SK-N-SH (cell line): ENCODE measurements around the gene PIAS1. TPM values are rescaled to one million over a fixed set of nuclear protein-coding genes. Genes with fewer than 3 reads are reported as not detected.

Source experiments
- CTCF ChIA-PET: fragments of 300-600, 350-600 bp; formaldehyde crosslinking; extraction: SDS; loops from one replicate; lab custom pipeline; 2021; lab: Yijun Ruan, JAX
- POLR2A ChIA-PET: fragments of 350-600 bp; sonication (Branson Sonifier 250); formaldehyde crosslinking; extraction: SDS; loops from one replicate; lab custom pipeline; 2020; ENCODE audit warnings: antibody characterized with exemption, inconsistent platforms; lab: Yijun Ruan, JAX
- DNase-seq: peaks from one replicate; pipeline ENCODE4 v3.0.0; 2012
- H2AFZ ChIP-seq: fragments of 200-600 bp; sonication (generic); 2 replicates; pipeline ENCODE4 v1.8.1; 2016; ENCODE audit warnings: antibody characterized with exemption, mild to moderate bottlenecking, low read depth
- H3F3A ChIP-seq: fragments of 200-600 bp; sonication (generic); replicated peaks from 2 replicates; pipeline ENCODE3; 2016; ENCODE audit warnings: antibody characterized with exemption, mild to moderate bottlenecking; ENCODE audit not compliant: insufficient read depth
- H3K27ac ChIP-seq, 2 experiments: fragments of 200-500 bp in 1 of 2; fragments of 200-600 bp in 1 of 2; sonication (Bioruptor generic) in 1 of 2; sonication (generic), shearing (Covaris generic) in 1 of 2; 2 replicates each; pipeline versions ENCODE4 v1.5.1 to v1.6.1; 2014 to 2016; ENCODE audit warnings: low read depth in 2 of 2, inconsistent platforms in 1 of 2, low read length in 1 of 2, mild to moderate bottlenecking in 1 of 2, mixed read lengths in 1 of 2
- H3K27me3 ChIP-seq: fragments of 200-600 bp; sonication (generic), shearing (Covaris generic); 2 replicates; pipeline ENCODE4 v1.6.1; 2016; ENCODE audit warnings: mixed run types; ENCODE audit not compliant: insufficient read depth
- H3K36me3 ChIP-seq, 2 experiments: fragments of 200-500 bp in 1 of 2; fragments of 200-600 bp in 1 of 2; sonication (Bioruptor generic) in 1 of 2; sonication (generic) in 1 of 2; replicated peaks in 1 of 2; 2 replicates each; pipeline versions ENCODE3 to v1.5.1; 2014 to 2016; ENCODE audit warnings: low read length in 1 of 2, mild to moderate bottlenecking in 1 of 2; ENCODE audit not compliant: insufficient read depth in 2 of 2, control insufficient read depth in 1 of 2
- H3K4me1 ChIP-seq, 2 experiments: fragments of 200-500 bp in 1 of 2; fragments of 200-600 bp in 1 of 2; sonication (Bioruptor generic) in 1 of 2; sonication (generic), shearing (Covaris generic) in 1 of 2; 2 replicates each; pipeline versions ENCODE4 v1.5.1 to v1.6.1; 2014 to 2016; ENCODE audit warnings: low read depth in 1 of 2, low read length in 1 of 2, mixed run types in 1 of 2; ENCODE audit not compliant: insufficient read depth in 2 of 2, control insufficient read depth in 1 of 2
- H3K4me2 ChIP-seq: fragments of 200-600 bp; sonication (generic), shearing (Covaris generic); 2 replicates; pipeline ENCODE4 v1.6.1; 2017; ENCODE audit warnings: mixed run types
- H3K4me3 ChIP-seq, 2 experiments: fragments of 200-500 bp in 1 of 2; fragments of 200-600 bp in 1 of 2; sonication (Bioruptor generic) in 1 of 2; sonication (generic), shearing (Covaris generic) in 1 of 2; 2 replicates each; pipeline versions ENCODE4 v1.5.1 to v1.8.1; 2014 to 2016; ENCODE audit warnings: low read depth in 2 of 2, inconsistent platforms in 1 of 2, low read length in 1 of 2, mild to moderate bottlenecking in 1 of 2, mixed read lengths in 1 of 2, moderate library complexity in 1 of 2
- H3K79me2 ChIP-seq: fragments of 200-600 bp; sonication (generic); 2 replicates; pipeline ENCODE4 v1.8.1; 2017; ENCODE audit warnings: mild to moderate bottlenecking; ENCODE audit not compliant: insufficient read depth
- H3K9ac ChIP-seq: fragments of 200-600 bp; sonication (generic); 2 replicates; pipeline ENCODE4 v1.6.1; 2017; ENCODE audit warnings: mixed run types
- H3K9me2 ChIP-seq: fragments of 200-600 bp; sonication (generic); 2 replicates; pipeline ENCODE4 v1.6.1; 2017; ENCODE audit warnings: mixed run types
- H3K9me3 ChIP-seq: fragments of 200-600 bp; sonication (generic); 2 replicates; pipeline ENCODE4 v1.6.1; 2017; ENCODE audit warnings: mixed run types, mild to moderate bottlenecking, moderate library complexity
- H4K20me1 ChIP-seq: fragments of 200-600 bp; sonication (generic); 2 replicates; pipeline ENCODE4 v1.6.1; 2017; ENCODE audit warnings: mild to moderate bottlenecking, mixed run types; ENCODE audit not compliant: insufficient read depth
- CTCF ChIP-seq: fragments of 200-600 bp; sonication (generic); IDR thresholded peaks from 2 replicates; pipeline ENCODE4 v1.6.1; 2017; ENCODE audit warnings: antibody characterized with exemption, mild to moderate bottlenecking, moderate library complexity
- ELF1 ChIP-seq: IDR thresholded peaks from 2 replicates; pipeline ENCODE4 v1.4.0; 2012
- EP300 ChIP-seq, 2 experiments: IDR thresholded peaks; 2 replicates each; pipeline versions ENCODE4 v1.4.0 to v1.6.1; 2012; ENCODE audit warnings: borderline replicate concordance in 1 of 2, low read depth in 1 of 2, low read length in 1 of 2
- EZH2phosphoT487 ChIP-seq: fragments of 200-600 bp; sonication (generic); IDR thresholded peaks from 2 replicates; pipeline ENCODE4 v1.6.1; 2017; ENCODE audit warnings: low read depth, mixed run types, mild to moderate bottlenecking, antibody characterized with exemption, moderate library complexity, borderline replicate concordance
- FOSL2 ChIP-seq: IDR thresholded peaks from 2 replicates; pipeline ENCODE4 v1.4.0; 2012; ENCODE audit warnings: low read depth, mild to moderate bottlenecking, moderate library complexity, borderline replicate concordance
- GABPA ChIP-seq: IDR thresholded peaks from 2 replicates; pipeline ENCODE4 v1.4.0; 2012; ENCODE audit warnings: low read depth, mild to moderate bottlenecking
- MAX ChIP-seq: IDR thresholded peaks from 2 replicates; pipeline ENCODE4 v1.4.0; 2012; ENCODE audit warnings: low read depth
- PBX3 ChIP-seq: IDR thresholded peaks from 2 replicates; pipeline ENCODE4; 2012
- POLR2AphosphoS5 ChIP-seq: IDR thresholded peaks from 2 replicates; pipeline ENCODE4 v1.6.1; 2012; ENCODE audit warnings: low read depth, low read length
- RCOR1 ChIP-seq: fragments of 150-350 bp; IDR thresholded peaks from 2 replicates; pipeline ENCODE4 v1.6.1; 2017; ENCODE audit warnings: antibody characterized with exemption, low read length
- REST ChIP-seq: IDR thresholded peaks from 2 replicates; pipeline ENCODE4 v1.6.1; 2012; ENCODE audit warnings: mild to moderate bottlenecking, low read depth, low read length, moderate library complexity
- TEAD4 ChIP-seq: IDR thresholded peaks from 2 replicates; pipeline ENCODE4 v1.4.0; 2012; ENCODE audit warnings: mild to moderate bottlenecking, borderline replicate concordance; ENCODE audit not compliant: insufficient read depth
- ZBTB33 ChIP-seq: IDR thresholded peaks from 2 replicates; pipeline ENCODE4 v1.4.0; 2012; ENCODE audit warnings: low read depth, borderline replicate concordance
- WGBS: methylation state at CpG from one replicate; pipeline ENCODE4 v1.1.6; 2017; ENCODE audit warnings: low lambda C conversion rate; 5-methylcytosine and 5-hydroxymethylcytosine counted together
- polyA plus RNA-seq, 3 experiments: library from polyadenylated mRNA; depleted of rRNA; stranded (reverse); fragments of >200 nt; gene quantifications; 2 replicates each; pipeline ENCODE4 v1.2.3, GENCODE V29; 2012

The PIAS1 gene
- polyA plus RNA-seq, 1 of the 3 experiments (the other 2 are of a cell fraction): 9.0 TPM

- Histone ChIP-seq H3F3A (no peaks in the 10 kb centered on the region), H3K27ac (no peak overlapping the region), H3K4me2 (no peak overlapping the region), H3K36me3 (no peaks in the 10 kb centered on the region), H3K79me2 (peaks cover 100% of the 10 kb centered on the region), H3K9me3 (no peaks in the 10 kb centered on the region), H3K27me3 (no peaks in the 10 kb centered on the region), H3K4me1 (peaks cover 0 to 6% of the 10 kb centered on the region in 2 experiments; a peak in 2 of 4 replicates), H3K4me3 (no peak overlapping the region), H2AFZ (no peak overlapping the region), H4K20me1 (peaks cover 77% of the 10 kb centered on the region), H3K9ac (no peak overlapping the region), H3K9me2 (no peaks in the 10 kb centered on the region)
- TF ChIP-seq PBX3 (no peak), EZH2phosphoT487 (no peak), POLR2AphosphoS5 (no peak), REST (no peak), TEAD4 (no peak), MAX (no peak), EP300 (IDR thresholded peaks at IDR 0.05; ENCODE audit: borderline replicate concordance in 1 of 2, low read depth in 1 of 2, low read length in 1 of 2) (no peak), ZBTB33 (no peak), RCOR1 (no peak), FOSL2 (no peak), ELF1 (no peak), CTCF (no peak), GABPA (no peak)
- 90% methylated on average over 2 of the region's 2 CpGs for WGBS
- CTCF ChIA-PET: no interaction called here
- DNase-seq: no peak
- POLR2A ChIA-PET: no interaction called here
These were observed 7.1 kb downstream of the PIAS1 start for GRCh38 chr15:68061171-68061570.
